ELF-1 (cell line): ENCODE results near the gene SH3PXD2A.

Source experiments
- DNase-seq: peaks from one replicate; pipeline ENCODE4 v3.0.0-alpha.2; 2016; ENCODE audit warnings: low read depth, low spot score

Gene SH3PXD2A

DNA sequence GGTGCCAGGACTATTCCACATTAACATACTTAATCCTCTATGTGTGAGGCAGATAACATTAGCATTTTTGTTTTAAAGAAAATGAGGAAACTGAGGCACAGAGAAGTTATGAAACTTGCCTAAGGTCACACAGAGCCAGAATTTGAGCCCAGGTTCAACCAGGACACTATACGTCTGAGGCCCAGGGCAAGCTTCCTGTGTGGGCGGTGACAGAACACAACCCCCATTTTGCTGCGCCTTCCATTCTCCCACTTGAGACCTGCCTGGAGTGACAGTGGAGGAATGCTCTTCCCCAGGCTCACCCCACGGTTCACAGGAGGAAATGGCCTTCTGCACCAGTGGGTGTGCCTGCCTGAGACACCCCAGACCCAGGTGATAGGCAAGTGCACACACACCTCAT lies 164.1 kb downstream of the SH3PXD2A start:
- no peak for DNase-seq

GRCh38 chr10:103690281-103690680 lies 165.1 kb downstream of the SH3PXD2A start:
- no peak for DNase-seq

GRCh38 chr10:103688491-103688890 lies 166.9 kb downstream of the SH3PXD2A start:
- DNase-seq: no peak

DNA sequence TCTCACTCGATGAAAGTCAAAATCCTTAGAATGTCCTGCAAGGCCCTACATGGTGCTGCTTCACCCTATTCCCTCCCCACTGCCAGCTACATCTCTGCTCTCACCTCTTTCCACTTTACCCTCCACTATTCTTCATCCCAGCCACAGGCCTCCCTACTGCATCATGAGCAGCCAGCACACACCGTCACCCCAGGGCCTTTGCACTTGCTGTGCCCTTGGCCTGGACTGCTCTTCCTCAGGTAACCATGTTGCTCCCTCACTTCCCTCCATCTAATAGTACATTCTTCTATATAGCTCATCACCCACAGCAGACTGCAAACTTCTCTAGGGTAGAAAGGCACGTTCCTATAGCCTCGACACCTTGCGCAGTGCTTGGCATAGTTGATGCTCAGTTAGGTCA lies 167.7 kb downstream of the SH3PXD2A start:
- no peak for DNase-seq

GRCh38 chr10:103687172-103687571 lies 168.2 kb downstream of the SH3PXD2A start:
- no peak for DNase-seq

DNA sequence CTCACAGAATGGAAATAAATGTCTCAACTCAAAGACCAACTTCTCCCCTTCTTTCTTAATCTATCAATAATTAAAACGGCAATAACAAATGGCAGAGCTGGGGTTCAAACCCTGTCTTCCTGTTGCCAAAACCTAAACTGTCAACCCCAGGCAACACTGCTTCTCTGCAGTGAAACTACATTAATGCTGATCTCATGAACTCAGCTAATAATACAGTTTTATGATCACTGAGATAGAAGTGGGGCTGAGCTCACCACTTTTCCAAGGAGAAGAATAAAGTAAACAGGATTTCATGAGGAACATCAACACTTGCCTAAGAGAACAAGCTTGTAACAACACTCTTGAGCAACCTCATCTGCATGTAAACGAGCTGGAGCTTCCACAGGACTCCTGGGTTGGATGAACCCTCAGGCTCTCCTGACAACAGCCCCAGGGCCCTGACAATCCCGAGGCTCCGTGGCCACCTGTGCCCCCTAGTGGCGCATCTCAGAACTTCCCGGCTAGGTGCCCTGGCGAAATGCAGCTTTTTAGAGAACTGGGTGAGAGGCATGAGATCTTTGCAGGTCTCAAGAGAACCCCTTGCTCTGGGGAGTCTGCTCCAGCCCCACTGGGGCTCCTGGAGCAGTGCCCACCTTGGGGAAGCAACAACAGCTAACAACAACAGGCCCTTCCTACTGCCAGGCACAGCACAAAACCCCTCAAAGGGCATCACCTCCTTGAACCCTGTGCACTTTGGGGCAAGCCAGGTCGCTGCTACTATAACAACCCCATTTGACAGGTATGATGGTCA lies 169.3 kb downstream of the SH3PXD2A start:
- DNase-seq: peak; percentile 84

DNA sequence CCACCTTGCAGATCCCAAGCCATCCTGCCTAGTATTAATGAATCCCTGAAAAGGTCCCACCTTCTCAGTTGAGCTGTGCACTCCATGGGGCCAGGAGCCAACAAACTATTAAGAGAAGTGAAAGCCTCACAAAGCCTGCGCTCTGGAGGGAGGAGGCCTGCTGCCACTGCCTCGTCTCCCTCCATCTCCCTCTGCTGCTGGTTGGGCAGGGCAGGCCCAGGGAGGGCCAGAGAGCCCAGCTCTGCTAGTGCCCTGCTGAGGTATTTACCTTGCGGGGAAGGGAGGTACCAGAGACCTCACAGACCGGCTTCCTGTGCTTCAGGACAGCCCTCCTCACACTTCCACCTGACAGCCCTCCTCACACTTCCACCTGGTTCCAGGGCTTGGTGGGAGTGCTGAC lies 171.5 kb downstream of the SH3PXD2A start:
- peak; percentile 67 for DNase-seq

DNA sequence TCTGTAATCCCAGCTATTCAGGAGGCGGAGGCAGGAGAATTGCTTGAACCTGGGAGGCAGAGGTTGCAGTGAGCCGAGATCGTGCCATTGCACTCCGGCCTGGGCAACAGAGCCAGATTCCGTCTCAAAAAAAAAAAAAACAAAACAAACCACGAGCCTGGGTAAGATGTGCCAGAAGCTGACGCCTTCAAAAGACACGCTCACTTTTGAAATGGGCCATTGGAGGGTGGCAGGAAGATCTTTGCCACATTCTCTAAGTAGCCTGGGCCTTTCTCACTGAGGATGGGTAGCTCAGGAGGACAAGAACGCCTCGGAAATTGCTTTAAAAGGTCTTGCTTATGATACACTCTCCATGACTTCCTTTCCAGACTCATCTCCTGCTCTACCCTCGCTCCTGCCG lies 172.7 kb downstream of the SH3PXD2A start:
- DNase-seq: no peak

GRCh38 chr10:103681617-103682399 lies 173.6 kb downstream of the SH3PXD2A start:
- no peak for DNase-seq

- no peak for DNase-seq
Measured at GRCh38 chr10:103680869-103681236, 174.5 kb downstream of the SH3PXD2A start.

DNA sequence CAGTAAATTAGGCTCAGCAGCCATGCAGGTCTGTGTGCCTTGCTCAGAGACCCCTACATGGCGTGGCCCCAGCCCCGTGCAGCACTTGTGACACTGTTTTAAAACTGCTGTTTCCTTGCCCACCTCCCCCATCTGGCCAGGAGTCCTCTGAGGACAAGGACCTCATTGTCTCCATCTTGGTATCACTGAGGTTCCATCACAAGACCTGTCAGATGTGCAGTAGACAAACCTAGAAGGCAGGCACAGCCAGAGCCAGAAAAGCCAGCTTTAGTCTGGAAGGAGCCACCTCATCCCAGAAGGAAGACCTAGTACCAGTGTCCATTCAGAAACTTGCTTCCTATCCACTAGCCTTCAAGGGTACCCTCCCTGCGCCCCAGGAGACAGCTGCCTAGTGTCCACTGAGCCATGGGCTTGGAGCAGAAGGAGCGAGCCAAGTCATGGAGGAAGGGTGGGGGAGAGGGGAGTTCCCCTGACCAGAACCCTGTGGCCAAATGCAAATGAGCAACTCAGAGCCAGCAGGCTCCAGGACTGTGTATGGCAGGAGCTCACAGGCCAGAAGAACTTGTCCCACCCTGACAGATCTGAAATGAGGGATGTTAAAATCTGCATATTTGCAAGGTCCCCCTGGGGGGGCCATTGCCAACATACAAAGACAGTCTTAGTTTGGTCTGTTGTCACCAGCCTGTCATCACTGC lies 176.1 kb downstream of the SH3PXD2A start:
- DNase-seq: peak; percentile 70

DNA sequence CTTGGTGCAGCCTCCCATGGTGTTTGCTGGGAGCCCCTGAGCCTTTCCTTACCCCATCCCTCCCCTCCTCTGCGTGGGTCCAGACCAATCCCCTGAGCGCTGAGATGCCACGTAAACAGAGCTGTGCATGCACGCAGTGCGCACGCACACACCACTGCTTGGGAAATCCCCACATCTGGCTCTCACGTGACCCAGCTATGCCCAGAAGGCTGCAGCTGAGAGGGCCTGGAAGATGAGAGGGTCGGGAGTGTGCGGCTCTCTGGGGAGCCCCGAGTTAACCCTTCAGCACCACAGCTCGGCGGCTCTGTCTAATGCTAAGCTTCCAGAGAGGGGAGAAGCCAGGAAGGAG lies 177.2 kb downstream of the SH3PXD2A start:
- DNase-seq: peak; percentile 84

DNA sequence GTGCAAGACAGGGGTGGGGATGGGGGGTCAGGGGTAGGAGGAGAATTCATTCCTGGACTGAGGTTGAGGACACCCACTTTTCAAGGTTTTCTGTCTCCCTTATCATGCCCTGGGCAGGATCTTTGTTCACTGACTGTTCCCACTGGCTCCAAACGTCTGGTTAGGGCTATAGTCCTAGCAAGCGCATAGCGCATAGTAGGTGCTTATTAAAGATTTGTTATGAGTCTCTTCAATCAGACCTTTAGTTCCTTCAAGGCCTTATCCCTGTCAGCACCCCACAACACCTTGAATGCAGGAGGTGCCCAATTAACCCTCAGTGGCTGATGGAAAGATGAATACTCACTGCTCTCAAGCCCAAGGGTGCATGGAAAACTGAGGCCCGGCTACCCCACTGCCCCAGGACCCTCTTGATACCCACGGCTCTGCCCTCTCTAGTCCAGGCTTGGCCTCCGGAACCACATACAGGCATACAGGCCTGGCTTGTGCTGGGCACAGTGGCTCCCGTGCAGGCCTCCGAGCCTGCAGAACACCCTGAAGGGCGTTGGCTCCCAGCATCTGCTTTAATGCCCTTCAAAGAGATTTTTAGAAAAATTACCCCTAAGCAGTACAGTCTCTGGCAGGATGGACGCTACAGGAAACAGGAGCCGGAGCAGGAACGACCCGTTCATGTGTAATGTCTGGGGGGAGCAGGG lies 177.7 kb downstream of the SH3PXD2A start:
- DNase-seq: no peak

DNA sequence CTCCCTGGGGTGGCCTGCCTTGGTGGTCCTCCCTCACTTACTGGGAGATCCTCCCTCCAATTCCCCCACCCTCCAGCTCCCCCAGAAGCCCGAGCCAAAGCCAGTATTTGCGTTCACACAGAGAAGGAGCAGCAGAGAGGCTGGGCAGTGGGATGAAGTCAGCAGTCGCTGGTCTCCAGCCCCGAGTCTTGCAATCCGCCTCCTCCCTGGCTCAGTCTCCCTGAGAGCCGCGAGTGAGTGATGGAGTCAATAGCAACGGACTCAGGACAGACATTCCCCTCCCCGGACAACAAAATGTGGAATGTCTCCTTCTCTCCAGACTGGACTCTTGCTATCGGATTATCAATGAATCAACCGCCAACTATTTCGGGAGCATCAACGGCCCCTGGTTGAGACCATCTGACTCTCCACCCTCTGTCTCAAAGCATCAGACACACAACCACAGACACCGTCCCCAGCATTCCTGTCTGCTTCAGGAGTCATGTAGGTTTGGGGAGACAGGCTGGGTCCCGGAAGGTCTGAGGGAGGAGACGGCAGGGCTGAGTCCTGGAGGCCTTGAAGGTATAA lies 178.4 kb downstream of the SH3PXD2A start:
- DNase-seq: peak; percentile 74

GRCh38 chr10:103676058-103676785 lies 179.2 kb downstream of the SH3PXD2A start:
- DNase-seq: peak; percentile 76

DNA sequence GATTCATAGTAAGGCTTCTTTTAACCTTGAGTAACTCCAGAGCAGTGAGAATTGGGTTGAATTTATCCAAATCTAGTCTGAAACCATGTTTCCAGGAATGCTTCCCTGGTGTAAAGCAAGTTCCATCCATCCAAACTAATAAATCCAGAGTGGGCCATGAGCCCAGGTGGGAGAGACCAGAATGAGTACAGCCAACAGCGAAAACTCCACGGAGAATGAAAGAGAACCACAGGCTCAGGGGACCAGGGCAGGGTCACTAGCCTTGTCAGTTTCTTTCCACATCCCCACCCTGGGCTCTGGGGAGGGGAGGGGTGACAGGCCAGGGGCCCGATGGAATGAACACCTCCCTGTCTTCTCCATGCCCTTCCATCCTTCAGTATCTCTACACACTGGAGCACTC lies 181.8 kb downstream of the SH3PXD2A start:
- DNase-seq: no peak

DNA sequence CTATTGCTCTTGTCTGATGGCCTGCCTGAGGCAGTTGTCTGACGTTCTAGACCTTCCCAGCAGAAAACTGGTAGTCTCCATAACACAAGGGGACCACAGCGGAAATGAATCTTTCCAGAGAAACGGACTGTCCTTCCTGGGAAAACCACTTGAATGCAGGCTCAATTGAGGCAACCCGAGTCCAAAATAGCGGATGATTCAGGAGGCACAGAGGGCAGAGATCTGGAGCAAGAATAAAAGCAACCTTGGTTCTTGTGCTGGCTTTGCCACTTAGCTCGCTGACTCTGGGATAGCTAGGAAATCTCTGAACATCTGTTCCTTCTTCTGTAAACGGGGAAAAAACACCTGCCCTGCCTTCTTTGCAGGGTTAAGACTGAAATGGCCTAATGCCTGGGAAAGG lies 183.0 kb downstream of the SH3PXD2A start:
- no peak for DNase-seq

- DNase-seq: no peak
Measured at GRCh38 chr10:103671126-103671895, 184.1 kb downstream of the SH3PXD2A start.

DNA sequence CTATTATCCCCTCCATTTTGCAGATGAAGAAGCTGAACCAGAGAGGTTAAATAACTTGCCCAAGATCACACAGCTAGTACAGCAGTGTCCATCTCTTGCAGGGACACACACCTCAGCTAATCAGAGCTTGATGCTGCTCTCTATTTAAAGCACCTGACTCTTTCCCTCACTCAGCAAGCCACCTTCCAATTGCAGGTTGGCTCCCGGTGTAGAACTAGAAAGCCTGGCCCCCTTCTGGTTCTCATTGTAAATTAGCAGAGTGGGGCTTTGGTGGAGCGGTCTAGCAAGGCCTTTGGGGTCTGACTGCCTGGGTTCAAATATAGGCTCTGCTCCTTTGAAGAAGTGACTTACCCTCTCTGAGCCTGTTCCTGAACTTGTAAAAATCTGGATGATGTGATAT lies 185.4 kb downstream of the SH3PXD2A start:
- DNase-seq: no peak

DNA sequence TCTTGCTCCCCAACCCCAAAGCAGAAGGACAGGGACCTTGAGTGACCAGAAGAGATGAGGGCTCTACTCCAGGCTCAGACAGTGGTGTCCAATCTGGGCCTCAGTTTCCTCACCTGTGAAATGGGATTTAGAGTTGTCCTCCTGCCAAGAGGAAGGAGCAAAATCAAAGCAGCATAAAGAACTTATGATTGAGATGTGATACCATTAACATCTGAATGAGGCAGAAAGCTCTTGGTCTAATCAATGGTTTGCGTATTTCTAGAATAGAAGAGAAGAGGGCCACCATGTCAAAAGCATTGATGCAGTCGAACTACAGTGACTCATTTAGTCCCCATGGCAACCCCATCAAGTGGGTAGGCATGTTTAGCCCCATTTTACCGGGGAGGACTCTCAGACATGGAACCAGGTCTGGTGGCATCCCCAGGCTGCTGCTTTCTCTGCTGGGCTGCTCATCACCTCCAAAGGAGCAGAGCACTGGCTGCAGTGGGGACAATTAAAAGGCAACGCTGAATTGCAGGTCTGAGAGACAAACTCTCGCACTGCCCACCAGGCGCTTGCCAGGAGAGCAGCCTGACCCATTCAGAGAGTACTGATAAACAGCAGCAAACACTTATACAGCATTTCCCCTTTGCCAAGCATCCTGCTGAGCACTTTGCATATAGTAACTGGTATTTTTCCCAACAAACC lies 186.0 kb downstream of the SH3PXD2A start:
- no peak for DNase-seq
